Measurements from ENCODE around the gene CD2BP2. TPM values are rescaled to one million over a fixed set of nuclear protein-coding genes. Genes with fewer than 3 reads are reported as not detected.

CD2BP2 gene
- total and polyA plus RNA-seq, 9 of the 15 experiments (the other 6 are each of a cell fraction or from before 2014, with no cell fraction given), result 3.9 to 51.1 (median 32.8) TPM

DNA sequence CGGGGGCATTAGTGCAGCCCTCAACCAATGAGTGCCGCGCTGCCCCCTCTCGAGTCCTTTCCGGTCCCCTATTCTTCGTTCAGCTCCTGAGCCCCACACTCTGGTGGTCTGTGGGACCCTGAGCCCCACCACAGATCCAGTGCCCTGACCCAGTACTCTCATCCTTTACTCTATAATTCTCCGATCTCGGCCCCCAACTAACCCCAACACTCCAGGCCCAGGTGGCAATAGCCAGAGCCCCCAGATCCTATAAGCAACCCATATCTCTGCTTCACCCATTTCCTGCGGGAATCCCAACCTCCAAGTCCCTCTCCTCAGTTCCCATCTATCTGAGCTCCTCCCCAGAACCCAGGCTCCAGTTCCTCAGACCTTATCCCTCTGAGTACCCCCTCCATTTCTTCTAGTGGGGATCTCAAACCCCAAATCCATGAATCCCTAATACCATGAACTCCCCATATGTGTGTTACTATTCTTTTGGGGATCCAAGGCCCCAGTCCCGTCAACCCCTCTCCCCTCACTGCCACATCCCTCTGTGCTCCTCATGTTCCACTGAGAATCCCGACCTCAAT, 16.2 kb upstream of the CD2BP2 start (continued):
- no peak for TF ChIP-seq ZNF518B (CRISPR knock-in tag; IDR thresholded peaks at IDR 0.05)
- 0 out of 2 replicates have a peak, but pooled peaks have one; percentile 5 for TF ChIP-seq SMC3 (conservative IDR thresholded peaks at IDR 0.05; ENCODE audit: insufficient read depth, low read depth, low read length)
- TF ChIP-seq KDM2B (CRISPR knock-in tag; IDR thresholded peaks at IDR 0.05), result no peak
- TF ChIP-seq MECOM (CRISPR knock-in tag; IDR thresholded peaks at IDR 0.05), result no peak
- TF ChIP-seq SIRT6 (IDR thresholded peaks at IDR 0.05; ENCODE audit: low read depth, low read length), result no peak
- no peak for TF ChIP-seq NEUROD1 (IDR thresholded peaks at IDR 0.05; ENCODE audit: borderline replicate concordance, low read depth, low read length, partially characterized antibody)
- 0 out of 2 replicates have a peak, but pooled peaks have one; percentile 38 for TF ChIP-seq ETV1 (tag; conservative IDR thresholded peaks at IDR 0.05; ENCODE audit: low read depth)
- TF ChIP-seq KDM4B (IDR thresholded peaks at IDR 0.05; ENCODE audit: borderline replicate concordance in 2 of 2, low read depth in 1 of 2), result no peak
- no peak for TF ChIP-seq ZFP30 (CRISPR knock-in tag; IDR thresholded peaks at IDR 0.05; ENCODE audit: borderline replicate concordance)
- TF ChIP-seq ZNF146 (CRISPR knock-in tag; IDR thresholded peaks at IDR 0.05; ENCODE audit: unreplicated experiment), result no peak
- no peak for TF ChIP-seq PREB (CRISPR knock-in tag; IDR thresholded peaks at IDR 0.05)
- TF ChIP-seq KLF10 (CRISPR knock-in tag; IDR thresholded peaks at IDR 0.05), result no peak
- TF ChIP-seq ZNF23 (CRISPR knock-in tag; IDR thresholded peaks at IDR 0.05), result no peak
- TF ChIP-seq DNMT1 (IDR thresholded peaks at IDR 0.05), result no peak
- TF ChIP-seq ZNF609 (CRISPR knock-in tag; IDR thresholded peaks at IDR 0.05; ENCODE audit: borderline replicate concordance), result no peak
- TF ChIP-seq PTTG1 (tag; IDR thresholded peaks at IDR 0.05; ENCODE audit: low read depth), result no peak
- TF ChIP-seq EGR1 (conservative IDR thresholded peaks at IDR 0.05), result no peak
- no peak for TF ChIP-seq ZNF253 (CRISPR knock-in tag; conservative IDR thresholded peaks at IDR 0.05)
